NCI-H524 (cell line): ENCODE results near the gene UBC.
"Not testable (repeated sequence)": the region's sequence is repeated elsewhere in the genome, so short reads cannot be mapped to it uniquely, and the experiment has no call there.

ENCODE experiments used
- DNase-seq, 2 experiments: peaks; one replicate each; lab custom pipeline; 2025; lab: John Stamatoyannopoulos, UW

The UBC gene

GRCh38 chr12:124884587-124885438 lies 29.6 kb downstream of the UBC start:
- DNase-seq = peak; percentile 36 to 78

- no peak for DNase-seq
Observed at GRCh38 chr12:124883263-124884130, 31.0 kb downstream of the UBC start.

GRCh38 chr12:124881123-124881522 lies 33.3 kb downstream of the UBC start:
- DNase-seq = no peak

GRCh38 chr12:124880335-124880734 lies 34.1 kb downstream of the UBC start:
- not testable (repeated sequence) for DNase-seq

- DNase-seq = no peak
Observed at GRCh38 chr12:124878795-124879516, 35.5 kb downstream of the UBC start.

- no peak for DNase-seq
Observed at GRCh38 chr12:124877423-124877822, 37.0 kb downstream of the UBC start.

- DNase-seq = no peak
Observed at GRCh38 chr12:124876171-124876570, 38.3 kb downstream of the UBC start.

GRCh38 chr12:124875803-124876132 lies 38.7 kb downstream of the UBC start:
- no peak for DNase-seq

GRCh38 chr12:124874988-124875802 lies 39.3 kb downstream of the UBC start:
- DNase-seq = no peak

- no peak for DNase-seq
Observed at GRCh38 chr12:124874188-124874587, 40.3 kb downstream of the UBC start.

GRCh38 chr12:124872068-124872719 lies 42.3 kb downstream of the UBC start:
- peak in 1 of 2 experiments; percentile 15 for DNase-seq

- DNase-seq = no peak
Observed at GRCh38 chr12:124871297-124871696, 43.2 kb downstream of the UBC start.

GRCh38 chr12:124870515-124870914 lies 43.9 kb downstream of the UBC start:
- DNase-seq = no peak

GRCh38 chr12:124869059-124869665 lies 45.3 kb downstream of the UBC start:
- no peak for DNase-seq

- no peak for DNase-seq
Observed at GRCh38 chr12:124868252-124869058, 46.0 kb downstream of the UBC start.

- no peak for DNase-seq
Observed at GRCh38 chr12:124867401-124867930, 47.0 kb downstream of the UBC start.

GRCh38 chr12:124866883-124867400 lies 47.5 kb downstream of the UBC start:
- DNase-seq = no peak

- DNase-seq = no peak
Observed at GRCh38 chr12:124866195-124866882, 48.1 kb downstream of the UBC start.

- DNase-seq = no peak
Observed at GRCh38 chr12:124865728-124866127, 48.7 kb downstream of the UBC start.
